DOHH2 (cell line): ENCODE results near the gene AKNA.

ENCODE experiments used
- H3F3A ChIP-seq: fragments of 200-600 bp; sonication (generic), shearing (Covaris generic); 2 replicates; pipeline ENCODE4 v1.6.0; 2016; ENCODE audit warnings: antibody characterized with exemption, mild to moderate bottlenecking; ENCODE audit not compliant: control insufficient read depth, insufficient read depth
- H3K27ac ChIP-seq: fragments of 200-600 bp; sonication (generic); 2 replicates; pipeline ENCODE4 v1.5.1; 2014; ENCODE audit warnings: low read depth, mild to moderate bottlenecking, low read length, moderate library complexity
- H3K27me3 ChIP-seq: fragments of 200-600 bp; sonication (generic); 2 replicates; pipeline ENCODE4 v1.6.1; 2014; ENCODE audit warnings: mild to moderate bottlenecking, low read length, mixed read lengths; ENCODE audit not compliant: control insufficient read depth
- H3K36me3 ChIP-seq: fragments of 200-600 bp; sonication (generic); 2 replicates; pipeline ENCODE4 v1.6.1; 2014; ENCODE audit warnings: mild to moderate bottlenecking, low read length, moderate library complexity, mixed read lengths; ENCODE audit not compliant: control insufficient read depth
- H3K4me1 ChIP-seq: fragments of 200-600 bp; sonication (generic); 2 replicates; pipeline ENCODE4 v1.6.1; 2014; ENCODE audit warnings: mild to moderate bottlenecking, low read length, mixed read lengths; ENCODE audit not compliant: control insufficient read depth
- H3K4me2 ChIP-seq: fragments of 200-600 bp; sonication (generic); 2 replicates; pipeline ENCODE4 v1.6.0; 2014; ENCODE audit warnings: mild to moderate bottlenecking, low read length, moderate library complexity
- H3K4me3 ChIP-seq: fragments of 200-600 bp; sonication (generic); 2 replicates; pipeline ENCODE4 v1.5.1; 2014; ENCODE audit warnings: mild to moderate bottlenecking, low read length, mixed read lengths
- H3K79me2 ChIP-seq: fragments of 200-600 bp; sonication (generic); 2 replicates; pipeline ENCODE4 v1.6.1; 2014; ENCODE audit warnings: mild to moderate bottlenecking, low read length, mixed read lengths; ENCODE audit not compliant: control insufficient read depth
- H3K9me2 ChIP-seq: fragments of 200-600 bp; sonication (generic); replicated peaks from 2 replicates; pipeline ENCODE4 v1.6.1; 2014; ENCODE audit warnings: mild to moderate bottlenecking, low read length, mixed read lengths; ENCODE audit not compliant: control insufficient read depth
- H3K9me3 ChIP-seq: fragments of 200-600 bp; sonication (generic); 2 replicates; pipeline ENCODE4 v1.6.1; 2014; ENCODE audit warnings: antibody characterized with exemption, low read length, mixed read lengths; ENCODE audit not compliant: control insufficient read depth, insufficient read depth
- H4K20me1 ChIP-seq: fragments of 200-600 bp; sonication (generic); 2 replicates; pipeline ENCODE4 v1.6.0; 2014; ENCODE audit warnings: low read depth, mild to moderate bottlenecking, antibody characterized with exemption, low read length, moderate library complexity; ENCODE audit not compliant: control insufficient read depth, insufficient read depth
- EZH2phosphoT487 ChIP-seq: fragments of 200-600 bp; sonication (generic); IDR thresholded peaks from 2 replicates; pipeline ENCODE4 v1.6.1; 2017; ENCODE audit warnings: borderline replicate concordance, mild to moderate bottlenecking, antibody characterized with exemption, low read length, moderate library complexity, mixed read lengths
- TF ChIP-seq, protein P1 (sequence below): fragments of 200-600 bp; sonication (generic); IDR thresholded peaks from one replicate; pipeline ENCODE4 v1.5.1; 2014; ENCODE audit warnings: antibody characterized with exemption, mild to moderate bottlenecking, low read depth, low read length; ENCODE audit not compliant: poor library complexity, severe bottlenecking

AKNA gene

DNA sequence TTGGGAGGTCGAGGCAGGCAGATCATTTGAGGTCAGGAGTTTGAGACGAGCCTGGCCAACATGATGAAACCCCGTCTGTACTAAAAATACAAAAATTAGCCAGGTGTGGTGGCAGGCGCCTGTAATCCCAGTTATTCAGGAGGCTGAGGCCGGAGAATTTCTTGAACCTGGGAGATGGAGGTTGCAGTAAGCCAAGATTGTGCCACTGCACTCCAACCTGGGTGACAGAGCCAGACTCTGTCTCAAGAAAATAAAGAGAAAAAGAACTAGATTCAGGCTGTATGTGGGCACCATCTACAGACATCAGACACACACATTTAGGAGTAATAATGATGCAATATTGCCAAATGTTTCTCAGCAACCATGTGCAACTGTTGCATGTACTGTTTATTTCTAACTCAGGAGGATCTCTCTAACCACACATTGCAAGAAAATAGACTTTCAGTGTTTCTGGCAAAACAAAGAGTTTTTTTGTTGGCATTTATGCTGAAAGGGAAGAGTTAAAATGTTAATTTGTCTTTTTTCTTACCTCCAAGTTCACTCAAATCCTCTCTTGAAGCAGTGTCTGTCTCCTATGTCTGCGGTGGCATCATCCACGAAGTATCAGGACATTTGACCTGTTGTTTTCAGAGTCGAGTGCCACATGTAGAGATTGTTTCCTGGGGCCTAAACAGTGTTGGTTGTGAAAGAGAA is 70.0 kb downstream of the AKNA start:
- H3K9me2 ChIP-seq = no peaks in the 10 kb centered on the region
- no peak overlapping the region for H3K4me3 ChIP-seq
- no peaks in the 10 kb centered on the region for H3F3A ChIP-seq
- no peak overlapping the region for H3K4me2 ChIP-seq
- no peaks in the 10 kb centered on the region for H3K36me3 ChIP-seq
- H3K27me3 ChIP-seq = peaks cover 4% of the 10 kb centered on the region
- no peaks in the 10 kb centered on the region for H3K9me3 ChIP-seq
- H3K79me2 ChIP-seq = no peaks in the 10 kb centered on the region
- no peak for TF ChIP-seq EZH2phosphoT487
- TF ChIP-seq, protein P1, sequence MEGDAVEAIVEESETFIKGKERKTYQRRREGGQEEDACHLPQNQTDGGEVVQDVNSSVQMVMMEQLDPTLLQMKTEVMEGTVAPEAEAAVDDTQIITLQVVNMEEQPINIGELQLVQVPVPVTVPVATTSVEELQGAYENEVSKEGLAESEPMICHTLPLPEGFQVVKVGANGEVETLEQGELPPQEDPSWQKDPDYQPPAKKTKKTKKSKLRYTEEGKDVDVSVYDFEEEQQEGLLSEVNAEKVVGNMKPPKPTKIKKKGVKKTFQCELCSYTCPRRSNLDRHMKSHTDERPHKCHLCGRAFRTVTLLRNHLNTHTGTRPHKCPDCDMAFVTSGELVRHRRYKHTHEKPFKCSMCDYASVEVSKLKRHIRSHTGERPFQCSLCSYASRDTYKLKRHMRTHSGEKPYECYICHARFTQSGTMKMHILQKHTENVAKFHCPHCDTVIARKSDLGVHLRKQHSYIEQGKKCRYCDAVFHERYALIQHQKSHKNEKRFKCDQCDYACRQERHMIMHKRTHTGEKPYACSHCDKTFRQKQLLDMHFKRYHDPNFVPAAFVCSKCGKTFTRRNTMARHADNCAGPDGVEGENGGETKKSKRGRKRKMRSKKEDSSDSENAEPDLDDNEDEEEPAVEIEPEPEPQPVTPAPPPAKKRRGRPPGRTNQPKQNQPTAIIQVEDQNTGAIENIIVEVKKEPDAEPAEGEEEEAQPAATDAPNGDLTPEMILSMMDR = no peak
- H3K4me1 ChIP-seq = no peaks in the 10 kb centered on the region
- H4K20me1 ChIP-seq = no peaks in the 10 kb centered on the region
- H3K27ac ChIP-seq = no peak overlapping the region

DNA sequence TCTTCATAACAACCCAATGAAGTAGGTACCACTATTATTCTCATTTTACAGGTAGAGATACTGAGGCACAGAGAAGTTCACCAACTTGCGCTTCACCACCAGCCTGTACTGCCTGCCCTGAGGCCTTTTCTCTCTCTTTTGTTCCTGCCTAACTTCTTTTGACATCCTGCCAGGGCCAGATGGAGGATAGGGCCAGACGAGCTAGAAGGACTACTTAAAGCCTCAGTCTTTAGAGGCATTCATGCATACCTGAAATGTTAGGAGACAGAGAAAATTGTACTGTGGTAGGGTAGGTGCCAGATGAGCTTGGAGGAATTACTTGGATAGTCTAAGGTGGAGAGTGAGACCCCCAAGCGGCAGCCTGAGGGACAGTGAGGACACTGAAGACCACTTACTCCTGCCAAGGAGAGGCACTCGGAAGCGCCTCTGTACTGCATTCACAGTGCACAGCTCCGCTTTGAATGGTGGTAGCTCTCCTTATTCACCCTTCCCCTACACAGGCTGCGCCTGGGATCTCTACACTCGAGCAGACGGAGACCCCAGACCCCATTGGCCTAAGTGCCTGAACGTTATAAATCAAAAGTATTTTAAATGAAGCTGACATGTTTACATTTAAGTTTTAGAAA is 71.1 kb downstream of the AKNA start:
- H3F3A ChIP-seq = no peaks in the 10 kb centered on the region
- H3K4me1 ChIP-seq = no peaks in the 10 kb centered on the region
- no peak overlapping the region for H3K27ac ChIP-seq
- TF ChIP-seq, protein P1 = no peak
- TF ChIP-seq EZH2phosphoT487 = no peak
- H3K36me3 ChIP-seq = no peaks in the 10 kb centered on the region
- no peaks in the 10 kb centered on the region for H3K9me2 ChIP-seq
- no peaks in the 10 kb centered on the region for H3K79me2 ChIP-seq
- peaks cover under 1% of the 10 kb centered on the region for H3K27me3 ChIP-seq
- no peaks in the 10 kb centered on the region for H3K9me3 ChIP-seq
- no peak overlapping the region for H3K4me2 ChIP-seq
- H4K20me1 ChIP-seq = no peaks in the 10 kb centered on the region
- H3K4me3 ChIP-seq = no peak overlapping the region

DNA sequence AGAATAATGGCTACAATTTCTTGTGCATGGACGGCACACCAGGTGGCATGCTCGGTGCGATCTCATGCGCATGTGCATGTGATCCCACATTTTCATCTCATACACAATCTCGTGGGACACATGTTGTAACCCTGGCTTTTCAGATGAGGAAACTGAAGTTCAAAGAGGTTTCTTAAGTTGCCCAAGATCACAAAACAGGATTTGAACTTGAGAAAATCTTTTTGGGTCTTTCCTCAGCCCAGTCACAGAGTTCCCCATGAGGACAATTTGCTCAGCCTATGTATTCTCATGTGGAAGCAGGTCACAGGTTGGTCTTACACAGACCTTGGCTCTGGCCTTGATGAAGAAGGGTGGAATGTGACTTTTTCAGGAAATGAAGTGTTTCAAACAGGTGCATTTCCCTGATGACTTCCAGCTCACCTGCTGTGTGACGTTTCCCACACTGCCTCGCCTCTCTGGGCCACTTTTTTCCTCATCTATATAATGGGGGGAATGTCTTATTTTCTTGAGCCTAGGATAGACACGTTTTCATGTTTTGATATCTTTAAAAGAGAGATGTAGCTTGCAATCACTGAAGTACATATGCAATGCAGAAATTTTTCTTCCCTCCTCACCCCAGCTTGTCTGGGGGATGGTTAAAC is 71.9 kb downstream of the AKNA start:
- Histone ChIP-seq H3K27ac (no peak overlapping the region), H3K9me2 (no peaks in the 10 kb centered on the region), H3K4me3 (no peak overlapping the region), H3K36me3 (no peaks in the 10 kb centered on the region), H3K27me3 (no peaks in the 10 kb centered on the region), H3K79me2 (no peaks in the 10 kb centered on the region), H3K4me2 (no peak overlapping the region), H3K4me1 (no peaks in the 10 kb centered on the region), H4K20me1 (no peaks in the 10 kb centered on the region), H3K9me3 (no peaks in the 10 kb centered on the region), H3F3A (no peaks in the 10 kb centered on the region)
- TF ChIP-seq, protein P1 = no peak
- no peak for TF ChIP-seq EZH2phosphoT487
